H1 (cell line): ENCODE results near the gene SLC4A1AP. TPM values are rescaled to one million over a fixed set of nuclear protein-coding genes. Genes with fewer than 3 reads are reported as not detected.

Experiments
- CTCF ChIA-PET: fragments of 300-600 bp; sonication (Branson Sonifier 250); formaldehyde crosslinking; loops from one replicate; lab custom pipeline; 2021; ENCODE audit not compliant: partially characterized antibody; lab: Charles Lee
- POLR2A ChIA-PET: fragments of 300-600 bp; sonication (Branson Sonifier 250); formaldehyde crosslinking; loops from one replicate; lab custom pipeline; 2021; ENCODE audit warnings: inconsistent platforms; ENCODE audit not compliant: partially characterized antibody; lab: Charles Lee
- DNase-seq, 2 experiments: peaks; one replicate each; pipeline versions ENCODE4 v3.0.0 to v3.0.0-alpha.2; 2010 to 2022; ENCODE audit warnings: low spot score in 2 of 2, low read depth in 1 of 2, mixed read lengths in 1 of 2
- FAIRE-seq: peaks from 2 replicates; lab custom pipeline; 2011; peaks lifted over from hg19 to GRCh38; lab: Jason Lieb, UNC
- H2AFZ ChIP-seq: 2 replicates; pipeline ENCODE4 v1.8.1; 2012; ENCODE audit warnings: low read length, inconsistent platforms
- H2AK5ac ChIP-seq: 2 replicates; pipeline ENCODE4 v1.6.1; 2013; ENCODE audit warnings: low read depth, low read length
- H2BK120ac ChIP-seq: replicated peaks from 2 replicates; pipeline ENCODE3; 2013; ENCODE audit warnings: low read depth, low read length, inconsistent platforms
- H2BK12ac ChIP-seq: 2 replicates; pipeline ENCODE4 v1.6.1; 2013; ENCODE audit warnings: low read depth, low read length
- H2BK15ac ChIP-seq: 2 replicates; pipeline ENCODE4 v1.6.1; 2013; ENCODE audit warnings: low read length
- H2BK20ac ChIP-seq: 2 replicates; pipeline ENCODE4 v1.6.1; 2013; ENCODE audit warnings: low read length
- H2BK5ac ChIP-seq: 2 replicates; pipeline ENCODE4 v1.6.1; 2013; ENCODE audit warnings: low read depth, low read length
- H3K14ac ChIP-seq: 2 replicates; pipeline ENCODE4 v1.6.1; 2013; ENCODE audit warnings: inconsistent platforms; ENCODE audit not compliant: insufficient read length
- H3K18ac ChIP-seq: 2 replicates; pipeline ENCODE4 v1.6.1; 2013; ENCODE audit warnings: low read length; ENCODE audit errors: extremely low read depth
- H3K23ac ChIP-seq: 2 replicates; pipeline ENCODE4 v1.6.1; 2013; ENCODE audit warnings: inconsistent platforms; ENCODE audit not compliant: insufficient read length
- H3K23me2 ChIP-seq: 2 replicates; pipeline ENCODE4 v1.6.1; 2013; ENCODE audit warnings: low read depth, low read length
- H3K27ac ChIP-seq: 2 replicates; pipeline ENCODE4 v1.6.1; 2011; ENCODE audit warnings: low read depth, low read length, inconsistent platforms
- H3K27me3 ChIP-seq, 4 experiments: replicated peaks in 1 of 4; 1 replicate in 1 of 4; 2 replicates in 3 of 4; pipeline versions ENCODE4 v1.6.1 to v1.8.1; 2011 to 2013; ENCODE audit warnings: low read length in 3 of 4, mild to moderate bottlenecking in 3 of 4, inconsistent platforms in 2 of 4, mixed read lengths in 2 of 4, moderate library complexity in 1 of 4; ENCODE audit not compliant: control insufficient read depth in 3 of 4, insufficient read depth in 3 of 4; ENCODE audit errors: extremely low read depth in 1 of 4
- H3K36me3 ChIP-seq, 4 experiments: 2 replicates each; pipeline versions ENCODE4 v1.6.1 to v1.8.1; 2011 to 2013; ENCODE audit warnings: mild to moderate bottlenecking in 4 of 4, low read length in 3 of 4, moderate library complexity in 2 of 4, control low read depth in 1 of 4, inconsistent platforms in 1 of 4; ENCODE audit not compliant: insufficient read depth in 4 of 4, control insufficient read depth in 2 of 4
- H3K4ac ChIP-seq: replicated peaks from 2 replicates; pipeline ENCODE3; 2013; ENCODE audit warnings: low read length, low read depth, mixed read lengths, inconsistent platforms; ENCODE audit not compliant: insufficient read length
- H3K4me1 ChIP-seq, 4 experiments: replicated peaks in 1 of 4; 1 replicate in 1 of 4; 2 replicates in 3 of 4; pipeline versions ENCODE4 v1.6.1 to v1.8.1; 2011 to 2013; ENCODE audit warnings: low read length in 3 of 4, inconsistent platforms in 2 of 4, mixed read lengths in 1 of 4; ENCODE audit not compliant: insufficient read depth in 4 of 4, control insufficient read depth in 3 of 4
- H3K4me2 ChIP-seq, 2 experiments: 2 replicates each; pipeline versions ENCODE4 v1.6.1 to v1.8.1; 2011 to 2013; ENCODE audit warnings: low read depth in 2 of 2, low read length in 2 of 2, control low read depth in 1 of 2, inconsistent platforms in 1 of 2, mild to moderate bottlenecking in 1 of 2; ENCODE audit not compliant: insufficient read depth in 1 of 2
- H3K4me3 ChIP-seq, 4 experiments: fragments of 200-600, 300-600 bp in 1 of 4; sonication (generic), shearing (Covaris generic), sonication (Bioruptor Twin) in 1 of 4; 2 replicates each; pipeline versions ENCODE4 v1.5.1 to v1.8.1; 2011 to 2016; ENCODE audit warnings: low read length in 4 of 4, low read depth in 3 of 4, control low read depth in 2 of 4, inconsistent platforms in 2 of 4, mild to moderate bottlenecking in 2 of 4, mixed read lengths in 1 of 4, moderate library complexity in 1 of 4; ENCODE audit not compliant: insufficient read depth in 2 of 4; ENCODE audit errors: extremely low read depth in 1 of 4
- H3K56ac ChIP-seq: replicated peaks from 2 replicates; pipeline ENCODE3; 2013; ENCODE audit warnings: low read depth, mild to moderate bottlenecking, mixed read lengths, low read length, inconsistent platforms; ENCODE audit not compliant: insufficient read length
- H3K79me1 ChIP-seq: 2 replicates; pipeline ENCODE4 v1.6.1; 2013; ENCODE audit warnings: low read depth, low read length, control low read depth
- H3K79me2 ChIP-seq, 2 experiments: 2 replicates each; pipeline versions ENCODE4 v1.6.1 to v1.8.1; 2012 to 2013; ENCODE audit warnings: low read length in 2 of 2, mild to moderate bottlenecking in 2 of 2, inconsistent platforms in 1 of 2; ENCODE audit not compliant: insufficient read depth in 2 of 2, control insufficient read depth in 1 of 2
- H3K9ac ChIP-seq, 4 experiments: replicated peaks in 1 of 4; 1 replicate in 1 of 4; 2 replicates in 3 of 4; pipeline versions ENCODE4 v1.6.1 to v1.8.1; 2011 to 2013; ENCODE audit warnings: low read depth in 3 of 4, low read length in 3 of 4, control low read depth in 2 of 4, mild to moderate bottlenecking in 2 of 4, moderate library complexity in 2 of 4, inconsistent platforms in 1 of 4; ENCODE audit errors: extremely low read depth in 1 of 4
- H3K9me3 ChIP-seq, 2 experiments: 2 replicates each; pipeline versions ENCODE4 v1.6.1 to v1.8.1; 2012 to 2013; ENCODE audit warnings: mild to moderate bottlenecking in 2 of 2, moderate library complexity in 2 of 2, control low read depth in 1 of 2, inconsistent platforms in 1 of 2, low read depth in 1 of 2, low read length in 1 of 2, mixed read lengths in 1 of 2; ENCODE audit not compliant: insufficient read depth in 2 of 2
- H4K20me1 ChIP-seq, 2 experiments: replicated peaks in 1 of 2; 2 replicates each; pipeline versions ENCODE3 to v1.8.1; 2011 to 2013; ENCODE audit warnings: inconsistent platforms in 2 of 2, low read length in 2 of 2, mild to moderate bottlenecking in 1 of 2; ENCODE audit not compliant: insufficient read depth in 2 of 2, control insufficient read depth in 1 of 2
- H4K5ac ChIP-seq: 2 replicates; pipeline ENCODE4 v1.6.1; 2013; ENCODE audit warnings: low read length, low read depth, mixed read lengths, inconsistent platforms; ENCODE audit not compliant: insufficient read length
- H4K8ac ChIP-seq: 2 replicates; pipeline ENCODE4 v1.8.0; 2013; ENCODE audit warnings: mild to moderate bottlenecking, moderate library complexity, low read length, inconsistent platforms; ENCODE audit not compliant: insufficient read depth; ENCODE audit errors: extremely low read depth
- H4K91ac ChIP-seq: replicated peaks from 2 replicates; pipeline ENCODE3; 2013; ENCODE audit warnings: low read length, mixed read lengths, inconsistent platforms; ENCODE audit not compliant: insufficient read length
- CBX8 ChIP-seq: fragments of 300-800, 300-1000 bp; sonication (generic); IDR thresholded peaks from 2 replicates; pipeline ENCODE4 v1.7.1; 2016; ENCODE audit warnings: low read depth, low read length, borderline replicate concordance
- CEBPB ChIP-seq: IDR thresholded peaks from 2 replicates; pipeline ENCODE4 v1.6.1; 2012; ENCODE audit warnings: low read depth, low read length
- EP300 ChIP-seq, 2 experiments: IDR thresholded peaks; 1 replicate in 1 of 2; 2 replicates in 1 of 2; pipeline ENCODE4 v1.6.1; 2011 to 2012; ENCODE audit warnings: low read depth in 2 of 2, low read length in 2 of 2, mild to moderate bottlenecking in 2 of 2, borderline replicate concordance in 1 of 2, inconsistent platforms in 1 of 2, moderate library complexity in 1 of 2
- HDAC2 ChIP-seq, 2 experiments: fragments of 300-600 bp in 1 of 2; sonication (generic) in 1 of 2; IDR thresholded peaks; 2 replicates each; pipeline ENCODE4 v1.6.1; 2011 to 2012; ENCODE audit warnings: low read depth in 2 of 2, low read length in 2 of 2, mild to moderate bottlenecking in 2 of 2, moderate library complexity in 2 of 2, borderline replicate concordance in 1 of 2, inconsistent platforms in 1 of 2
- MAFK ChIP-seq: IDR thresholded peaks from 2 replicates; pipeline ENCODE4 v1.6.1; 2012; ENCODE audit warnings: low read depth, mild to moderate bottlenecking, improper control_type of control experiment, low read length
- NRF1 ChIP-seq: IDR thresholded peaks from 2 replicates; pipeline ENCODE4 v1.6.1; 2011; ENCODE audit warnings: mild to moderate bottlenecking, low read depth, low read length, improper control_type of control experiment
- RFX5 ChIP-seq: IDR thresholded peaks from 2 replicates; pipeline ENCODE4 v1.6.1; 2011; ENCODE audit warnings: low read depth, low read length, improper control_type of control experiment, borderline replicate concordance
- RXRA ChIP-seq: IDR thresholded peaks from 2 replicates; pipeline ENCODE4 v1.6.1; 2011; ENCODE audit warnings: low read depth, mild to moderate bottlenecking, low read length, moderate library complexity; ENCODE audit not compliant: insufficient read depth
- WGBS, 2 experiments: shearing (Covaris generic) in 1 of 2; methylation state at CpG; one replicate each; pipeline versions ENCODE4 v1.1.6 to v1.1.7; 2013 to 2015; ENCODE audit warnings: low lambda C conversion rate in 2 of 2, mixed read lengths in 2 of 2, inconsistent platforms in 1 of 2, low coverage in 1 of 2, missing lambda C conversion rate in 1 of 2; ENCODE audit not compliant: insufficient replicate concordance in 2 of 2, insufficient coverage in 1 of 2, insufficient read length in 1 of 2; ENCODE audit errors: extremely low coverage in 1 of 2, missing lambda C conversion rate in 1 of 2; 5-methylcytosine and 5-hydroxymethylcytosine counted together
- polyA plus RNA-seq, 7 experiments: library from polyadenylated mRNA; depleted of rRNA in 3 of 7; stranded (reverse) in 5 of 7; unstranded in 2 of 7; fragments of >200 nt in 5 of 7; fragments of 200-250 nt in 2 of 7; gene quantifications; 1 replicate in 5 of 7; 2 replicates in 1 of 7; 4 replicates in 1 of 7; pipeline versions ENCODE4 v1.2.1 to v1.2.3, GENCODE V29; 2011 to 2013; ENCODE audit warnings: missing spikeins in 2 of 7, mixed read lengths in 2 of 7
- total RNA-seq: library from RNA; stranded (reverse); fragmentation: NEBNext Ultra II Directional; extraction: Animal tissue kit (Norgen Biotek cat#: 25700); gene quantifications from 2 replicates; pipeline ENCODE4 v1.2.1, GENCODE V29; 2021

The SLC4A1AP gene
- total and polyA plus RNA-seq, 2 of the 8 experiments (the other 6 are each of a cell fraction or from before 2014, with no cell fraction given): 8.1 to 18.4 TPM

GRCh38 chr2:27742571-27742970, 78.9 kb downstream of the SLC4A1AP start:
- CTCF ChIA-PET: interaction anchor here (1.7 to 2.8 kb wide), 2 partner anchors 10 to 20 kb away, joined by 5 to 9 read pairs; no protein-coding TSS in a partner anchor

More at GRCh38 chr2:27742571-27742970, 78.9 kb downstream of the SLC4A1AP start:
- no peak overlapping the region for H2BK120ac ChIP-seq
- no peak overlapping the region for H3K18ac ChIP-seq
- no peak overlapping the region for H2AFZ ChIP-seq
- peaks cover 0 to 4% of the 10 kb centered on the region in 2 experiments; a peak in 1 of 4 replicates for H3K9me3 ChIP-seq
- no peaks in the 10 kb centered on the region for H3K23me2 ChIP-seq
- H3K4me2 ChIP-seq: no peak overlapping the region
- POLR2A ChIA-PET: interaction anchor here (1.3 to 1.4 kb wide), 2 partner anchors 10 kb away, joined by 3 to 6 read pairs; no protein-coding TSS in a partner anchor
- H2BK5ac ChIP-seq: no peak overlapping the region
- H3K14ac ChIP-seq: no peak overlapping the region
- TF ChIP-seq HDAC2 (IDR thresholded peaks at IDR 0.05; ENCODE audit: borderline replicate concordance in 1 of 2, low read depth in 2 of 2, low read length in 2 of 2) (no peak), CBX8 (no peak), RFX5 (no peak), NRF1 (no peak), EP300 (IDR thresholded peaks at IDR 0.05; ENCODE audit: borderline replicate concordance in 1 of 2, low read depth in 2 of 2, low read length in 2 of 2) (no peak), RXRA (no peak), CEBPB (no peak), MAFK (no peak)
- no peaks in the 10 kb centered on the region for H3K4me1 ChIP-seq
- no peaks in the 10 kb centered on the region; a peak in 2 of 7 replicates for H3K27me3 ChIP-seq
- no peak overlapping the region for H3K4ac ChIP-seq
- no peaks in the 10 kb centered on the region for H3K36me3 ChIP-seq
- H3K9ac ChIP-seq: no peak overlapping the region
- DNase-seq (no peak), FAIRE-seq (no peak)
- no peak overlapping the region for H2BK20ac ChIP-seq
- no peak overlapping the region for H2BK15ac ChIP-seq
- no peak overlapping the region for H4K8ac ChIP-seq
- no peak overlapping the region for H4K91ac ChIP-seq
- WGBS, 2 experiments: 90% methylated on average over 9 of the region's 9 CpGs; no CpG with 5 or more reads in 1 of the 2 experiments
- no peaks in the 10 kb centered on the region for H4K20me1 ChIP-seq
- H3K27ac ChIP-seq: no peak overlapping the region
- no peak overlapping the region for H3K56ac ChIP-seq
- H3K79me2 ChIP-seq: no peaks in the 10 kb centered on the region
- no peak overlapping the region for H3K23ac ChIP-seq
- H4K5ac ChIP-seq: no peak overlapping the region
- no peaks in the 10 kb centered on the region for H3K79me1 ChIP-seq
- no peak overlapping the region for H2BK12ac ChIP-seq
- H2AK5ac ChIP-seq: no peak overlapping the region
- H3K4me3 ChIP-seq: no peak overlapping the region
